ENCODE results near the gene THAP7.

The THAP7 gene

DNA sequence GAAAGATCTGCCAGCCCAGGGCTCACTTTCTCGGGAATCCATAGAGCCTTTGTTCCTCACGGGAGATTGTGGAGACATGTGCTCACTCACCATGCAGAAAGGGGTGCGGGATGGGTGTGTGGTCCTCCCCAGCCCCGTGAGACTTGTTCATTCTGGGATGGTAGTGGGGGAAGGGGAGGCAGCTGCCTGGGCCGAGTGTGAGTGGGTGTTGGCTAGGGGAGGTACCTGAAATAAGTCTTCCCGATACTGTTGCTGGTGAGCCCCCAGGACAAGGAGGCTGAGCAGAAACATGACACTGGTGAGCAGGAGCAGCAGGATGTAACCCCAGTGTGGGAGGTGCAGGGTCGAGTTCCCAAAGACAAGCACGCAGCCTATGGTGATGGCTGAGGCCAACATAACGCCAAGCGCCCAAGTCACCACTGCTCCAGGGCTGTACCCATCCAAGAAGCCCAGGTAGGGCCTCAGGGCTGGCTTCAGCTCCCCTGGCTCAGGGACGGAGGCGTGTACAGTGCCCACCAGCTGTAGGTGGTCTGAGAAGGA, 27.6 kb upstream of the THAP7 start:
- Histone ChIP-seq H3K9me3 (ENCODE audit: insufficient read depth, low read length) (no peaks in the 10 kb centered on the region), H3K9ac (ENCODE audit: insufficient read length, low read depth) (no peak overlapping the region), H3K4me1 (ENCODE audit: insufficient read depth, insufficient read length) (peaks cover 20% of the 10 kb centered on the region), H3K36me3 (ENCODE audit: insufficient read depth, insufficient read length, low read length) (no peaks in the 10 kb centered on the region), H3K27me3 (ENCODE audit: insufficient read depth, insufficient read length) (peaks cover 18% of the 10 kb centered on the region), H3K4me3 (ENCODE audit: insufficient read length, low read depth) (no peak overlapping the region)
- no peak for DNase-seq (ENCODE audit: low read depth, low spot score)
- no peak for TF ChIP-seq YY1 (IDR thresholded peaks at IDR 0.05; ENCODE audit: insufficient read depth, insufficient read length)
- TF ChIP-seq ZNF274 (IDR thresholded peaks at IDR 0.05; ENCODE audit: low read depth, low read length): no peak
- no peak for TF ChIP-seq SUZ12 (IDR thresholded peaks at IDR 0.05; ENCODE audit: extremely low read depth, insufficient read depth, insufficient read length)

DNA sequence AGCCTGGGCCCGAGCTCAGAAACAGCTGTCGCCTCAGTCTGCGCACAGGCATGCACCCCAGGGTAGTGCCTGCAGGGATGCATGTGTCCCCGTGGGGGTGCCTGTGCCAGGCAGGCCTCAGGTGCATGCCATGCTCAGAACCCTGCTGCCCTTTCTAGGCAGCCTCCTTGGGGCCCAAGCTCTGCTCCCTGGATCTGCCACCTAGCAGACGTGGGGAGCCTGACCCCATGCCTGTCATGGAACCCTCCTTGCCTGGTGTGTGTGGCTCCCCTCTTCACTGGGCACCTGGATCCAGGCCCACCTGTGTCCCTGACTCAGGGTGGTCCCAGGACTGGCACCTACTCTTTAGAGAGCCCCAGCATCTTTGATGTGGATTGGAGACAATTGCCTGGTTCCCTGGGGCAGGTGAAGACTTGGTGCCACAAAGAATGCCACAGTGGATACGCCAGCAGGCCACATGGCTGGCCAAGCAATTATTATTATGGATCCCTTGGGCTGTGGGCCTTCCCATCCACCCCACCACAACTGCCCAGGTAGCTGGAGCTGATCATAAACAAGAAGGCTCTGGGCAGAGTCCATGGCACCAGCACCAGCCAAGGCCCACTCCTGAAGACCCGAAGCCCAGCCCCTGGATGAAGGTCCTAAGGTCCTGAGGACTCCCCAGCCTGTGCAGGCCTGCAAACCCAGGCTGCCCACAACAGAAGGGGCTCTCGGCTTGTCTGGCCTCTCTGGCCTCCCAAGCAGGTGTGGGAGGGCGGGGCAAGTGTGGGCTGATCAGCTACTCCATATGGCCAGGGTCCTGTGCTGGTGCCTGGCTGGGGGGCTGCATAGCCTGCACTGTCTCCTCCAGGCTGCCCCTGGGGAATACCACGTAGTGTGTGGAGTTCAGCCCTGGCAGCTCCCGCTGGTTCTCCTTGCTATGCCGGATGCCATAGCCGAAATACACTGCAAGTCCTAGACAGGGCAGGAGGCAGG, 26.6 kb upstream of the THAP7 start:
- no peak for TF ChIP-seq SUZ12 (IDR thresholded peaks at IDR 0.05; ENCODE audit: extremely low read depth, insufficient read depth, insufficient read length)
- Histone ChIP-seq H3K36me3 (ENCODE audit: insufficient read depth, insufficient read length, low read length) (no peaks in the 10 kb centered on the region), H3K9me3 (ENCODE audit: insufficient read depth, low read length) (no peaks in the 10 kb centered on the region), H3K4me3 (ENCODE audit: insufficient read length, low read depth) (no peak overlapping the region), H3K27me3 (ENCODE audit: insufficient read depth, insufficient read length) (peaks cover 18% of the 10 kb centered on the region), H3K4me1 (ENCODE audit: insufficient read depth, insufficient read length) (peaks cover 20% of the 10 kb centered on the region), H3K9ac (ENCODE audit: insufficient read length, low read depth) (no peak overlapping the region)
- no peak for DNase-seq (ENCODE audit: low read depth, low spot score)

DNA sequence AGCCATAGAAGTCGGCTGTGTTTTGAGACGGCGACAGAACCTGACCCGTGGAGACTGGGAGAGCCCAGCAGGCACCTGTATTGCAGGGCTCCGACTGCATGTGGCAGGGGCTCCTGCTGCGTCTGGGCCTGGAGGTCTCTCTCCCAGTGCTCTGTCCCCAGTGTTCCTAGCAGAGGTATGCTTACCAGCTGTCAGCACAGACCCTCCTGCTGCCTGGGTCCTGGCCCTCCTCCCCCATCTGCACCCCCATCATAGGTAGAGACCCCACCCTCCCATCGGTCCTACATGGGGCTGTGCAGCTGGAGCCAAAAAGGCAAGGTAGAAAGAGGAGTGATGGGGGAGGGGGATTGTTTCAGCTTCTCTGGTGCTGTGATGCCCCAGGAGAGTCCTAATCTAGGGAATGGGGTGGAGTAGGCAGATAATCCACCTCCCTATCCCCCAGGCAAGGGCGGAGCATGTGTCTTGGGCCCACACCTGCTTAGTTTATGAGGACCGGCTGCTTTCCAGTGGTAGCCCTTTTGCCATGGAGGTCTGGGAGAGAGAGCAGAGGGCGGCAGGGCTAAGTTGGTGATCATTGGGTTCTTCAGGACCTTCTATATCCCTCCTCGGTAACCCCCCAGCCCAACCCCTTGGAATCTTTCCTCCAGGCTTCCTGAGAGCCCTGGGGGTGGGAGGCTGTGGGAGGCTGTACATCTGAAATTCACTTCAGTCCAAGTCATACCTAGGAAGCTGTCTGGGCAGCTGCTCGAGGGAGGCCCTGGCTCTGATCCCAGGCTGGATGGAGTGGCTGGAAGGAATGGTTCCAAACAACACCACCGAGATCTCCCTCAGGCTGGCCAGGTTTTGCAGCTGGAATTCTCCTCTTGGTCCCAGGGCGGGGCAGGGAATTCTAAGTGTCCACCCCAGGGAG, 25.1 kb upstream of the THAP7 start:
- Histone ChIP-seq H3K36me3 (ENCODE audit: insufficient read depth, insufficient read length, low read length) (no peaks in the 10 kb centered on the region), H3K4me3 (ENCODE audit: insufficient read length, low read depth) (no peak overlapping the region), H3K4me1 (ENCODE audit: insufficient read depth, insufficient read length) (peaks cover 16% of the 10 kb centered on the region), H3K9me3 (ENCODE audit: insufficient read depth, low read length) (no peaks in the 10 kb centered on the region), H3K27me3 (ENCODE audit: insufficient read depth, insufficient read length) (peaks cover 15% of the 10 kb centered on the region), H3K9ac (ENCODE audit: insufficient read length, low read depth) (no peak overlapping the region)
- no peak for TF ChIP-seq ZNF274 (IDR thresholded peaks at IDR 0.05; ENCODE audit: low read depth, low read length)
- TF ChIP-seq SUZ12 (IDR thresholded peaks at IDR 0.05; ENCODE audit: extremely low read depth, insufficient read depth, insufficient read length): no peak
- TF ChIP-seq YY1 (IDR thresholded peaks at IDR 0.05; ENCODE audit: insufficient read depth, insufficient read length): no peak
- no peak for DNase-seq (ENCODE audit: low read depth, low spot score)

DNA sequence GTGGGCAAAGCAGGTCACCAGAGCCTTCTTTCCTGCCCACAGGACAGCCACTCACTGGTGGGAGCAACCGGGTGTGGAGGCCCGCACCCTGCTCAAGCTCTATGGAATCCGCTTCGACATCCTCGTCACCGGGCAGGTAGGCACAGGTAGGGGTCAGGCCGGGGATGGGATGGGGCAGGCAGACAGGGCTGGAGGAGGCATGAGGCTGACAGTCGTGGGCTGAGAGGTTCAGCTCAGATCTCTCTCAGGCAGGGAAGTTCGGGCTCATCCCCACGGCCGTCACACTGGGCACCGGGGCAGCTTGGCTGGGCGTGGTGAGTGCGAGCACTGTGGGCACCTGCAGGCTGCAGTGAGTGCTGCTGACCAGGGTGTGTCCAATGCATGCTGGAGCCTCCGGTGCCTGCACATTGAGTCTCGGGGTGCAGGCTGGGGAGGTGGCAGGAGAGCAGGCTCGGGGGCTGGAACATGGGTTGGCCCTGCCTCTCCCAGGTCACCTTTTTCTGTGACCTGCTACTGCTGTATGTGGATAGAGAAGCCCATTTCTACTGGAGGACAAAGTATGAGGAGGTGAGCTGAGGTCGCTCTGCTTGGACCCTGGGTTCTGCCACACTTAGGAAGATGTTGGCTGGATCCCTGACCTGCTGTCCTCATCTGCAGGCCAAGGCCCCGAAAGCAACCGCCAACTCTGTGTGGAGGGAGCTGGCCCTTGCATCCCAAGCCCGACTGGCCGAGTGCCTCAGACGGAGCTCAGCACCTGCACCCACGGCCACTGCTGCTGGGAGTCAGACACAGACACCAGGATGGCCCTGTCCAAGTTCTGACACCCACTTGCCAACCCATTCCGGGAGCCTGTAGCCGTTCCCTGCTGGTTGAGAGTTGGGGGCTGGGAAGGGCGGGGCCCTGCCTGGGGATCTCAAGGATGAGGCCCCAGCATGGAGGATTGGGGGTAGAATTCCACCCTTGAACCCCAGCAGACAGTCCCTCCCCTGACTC, 24.1 kb upstream of the THAP7 start:
- H3K36me3 ChIP-seq (ENCODE audit: insufficient read depth, insufficient read length, low read length): no peaks in the 10 kb centered on the region
- peaks cover 16% of the 10 kb centered on the region for H3K4me1 ChIP-seq (ENCODE audit: insufficient read depth, insufficient read length)
- no peak for DNase-seq (ENCODE audit: low read depth, low spot score)
- no peak overlapping the region for H3K4me3 ChIP-seq (ENCODE audit: insufficient read length, low read depth)
- peaks cover 6% of the 10 kb centered on the region for H3K27me3 ChIP-seq (ENCODE audit: insufficient read depth, insufficient read length)
- no peaks in the 10 kb centered on the region for H3K9me3 ChIP-seq (ENCODE audit: insufficient read depth, low read length)
- H3K9ac ChIP-seq (ENCODE audit: insufficient read length, low read depth): no peak overlapping the region
- no peak for TF ChIP-seq SUZ12 (IDR thresholded peaks at IDR 0.05; ENCODE audit: extremely low read depth, insufficient read depth, insufficient read length)
- TF ChIP-seq YY1 (IDR thresholded peaks at IDR 0.05; ENCODE audit: insufficient read depth, insufficient read length): no peak
- TF ChIP-seq ZNF274 (IDR thresholded peaks at IDR 0.05; ENCODE audit: low read depth, low read length): no peak

DNA sequence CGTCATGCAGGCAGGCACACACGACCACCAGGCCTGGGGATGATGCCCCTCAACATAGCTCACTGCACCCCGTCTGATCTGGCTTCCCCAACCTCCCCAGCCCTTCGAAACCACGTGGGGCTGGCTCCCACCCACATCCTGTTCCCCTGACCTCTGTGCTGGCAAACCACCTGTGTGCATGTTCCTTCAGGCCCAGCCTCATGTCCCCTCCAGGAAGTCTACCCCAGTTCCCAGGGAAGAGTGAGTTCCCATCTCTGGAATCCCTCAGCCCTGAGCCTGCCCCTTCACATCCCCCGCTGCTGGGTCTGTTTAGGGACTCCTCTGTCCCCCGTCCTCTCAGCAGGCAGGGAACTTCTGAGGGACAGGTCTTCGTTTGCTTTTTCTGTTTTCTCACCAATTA, 23.3 kb upstream of the THAP7 start:
- no peak for DNase-seq (ENCODE audit: low read depth, low spot score)
- H3K9me3 ChIP-seq (ENCODE audit: insufficient read depth, low read length): no peaks in the 10 kb centered on the region
- no peak overlapping the region for H3K4me3 ChIP-seq (ENCODE audit: insufficient read length, low read depth)
- no peak overlapping the region for H3K9ac ChIP-seq (ENCODE audit: insufficient read length, low read depth)
- peaks cover 16% of the 10 kb centered on the region for H3K4me1 ChIP-seq (ENCODE audit: insufficient read depth, insufficient read length)
- H3K36me3 ChIP-seq (ENCODE audit: insufficient read depth, insufficient read length, low read length): no peaks in the 10 kb centered on the region
- TF ChIP-seq SUZ12 (IDR thresholded peaks at IDR 0.05; ENCODE audit: extremely low read depth, insufficient read depth, insufficient read length) (no peak), ZNF274 (IDR thresholded peaks at IDR 0.05; ENCODE audit: low read depth, low read length) (no peak), YY1 (IDR thresholded peaks at IDR 0.05; ENCODE audit: insufficient read depth, insufficient read length) (no peak)
- H3K27me3 ChIP-seq (ENCODE audit: insufficient read depth, insufficient read length): no peaks in the 10 kb centered on the region

DNA sequence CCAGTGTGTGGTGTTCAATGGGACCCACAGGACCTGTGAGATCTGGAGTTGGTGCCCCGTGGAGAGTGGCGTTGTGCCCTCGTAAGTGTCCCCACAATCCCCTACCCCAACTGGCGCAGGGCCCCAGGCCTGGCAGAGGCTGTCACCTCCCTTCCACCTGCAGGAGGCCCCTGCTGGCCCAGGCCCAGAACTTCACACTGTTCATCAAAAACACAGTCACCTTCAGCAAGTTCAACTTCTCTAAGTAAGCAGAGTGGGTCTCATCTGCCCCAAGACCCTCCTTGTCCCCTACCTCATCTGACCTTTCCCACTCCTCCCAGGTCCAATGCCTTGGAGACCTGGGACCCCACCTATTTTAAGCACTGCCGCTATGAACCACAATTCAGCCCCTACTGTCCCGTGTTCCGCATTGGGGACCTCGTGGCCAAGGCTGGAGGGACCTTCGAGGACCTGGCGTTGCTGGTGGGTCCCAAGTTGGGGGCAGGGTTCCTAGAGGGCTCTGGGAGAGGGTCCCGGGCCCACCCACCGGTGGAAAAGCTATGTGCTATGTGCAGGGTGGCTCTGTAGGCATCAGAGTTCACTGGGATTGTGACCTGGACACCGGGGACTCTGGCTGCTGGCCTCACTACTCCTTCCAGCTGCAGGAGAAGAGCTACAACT, 21.2 kb upstream of the THAP7 start:
- Histone ChIP-seq H3K27me3 (ENCODE audit: insufficient read depth, insufficient read length) (no peaks in the 10 kb centered on the region), H3K4me1 (ENCODE audit: insufficient read depth, insufficient read length) (peaks cover 8% of the 10 kb centered on the region), H3K9me3 (ENCODE audit: insufficient read depth, low read length) (no peaks in the 10 kb centered on the region; the same call in 1 of the 2 replicates), H3K9ac (ENCODE audit: insufficient read length, low read depth) (no peak overlapping the region), H3K36me3 (ENCODE audit: insufficient read depth, insufficient read length, low read length) (no peaks in the 10 kb centered on the region), H3K4me3 (ENCODE audit: insufficient read length, low read depth) (no peak overlapping the region)
- TF ChIP-seq ZNF274 (IDR thresholded peaks at IDR 0.05; ENCODE audit: low read depth, low read length) (no peak), SUZ12 (IDR thresholded peaks at IDR 0.05; ENCODE audit: extremely low read depth, insufficient read depth, insufficient read length) (no peak), YY1 (IDR thresholded peaks at IDR 0.05; ENCODE audit: insufficient read depth, insufficient read length) (no peak)
- DNase-seq (ENCODE audit: low read depth, low spot score): no peak
